GM12891 (cell line): ENCODE measurements around the gene CLCNKA.
A peak's percentile ranks its signal among the peaks of the same experiment; 100 is the strongest.

Source experiments
- DNase-seq: peaks from one replicate; pipeline ENCODE4 v3.0.0; 2011; ENCODE audit warnings: low spot score; ENCODE audit not compliant: insufficient read length
- FAIRE-seq: peaks from 2 replicates; lab custom pipeline; 2011; peaks lifted over from hg19 to GRCh38; lab: Jason Lieb, UNC
- PAX5 ChIP-seq: IDR thresholded peaks from 2 replicates; pipeline ENCODE4 v1.6.1; 2011; ENCODE audit warnings: low read length, moderate library complexity, mild to moderate bottlenecking; ENCODE audit not compliant: insufficient read depth, severe bottlenecking
- POLR2A ChIP-seq: IDR thresholded peaks from 2 replicates; pipeline ENCODE4 v1.6.1; 2011; ENCODE audit warnings: low read depth, low read length, control low read depth
- POLR2AphosphoS5 ChIP-seq: IDR thresholded peaks from 2 replicates; pipeline ENCODE4 v1.6.1; 2011; ENCODE audit warnings: low read depth, low read length, control low read depth
- POU2F2 ChIP-seq: IDR thresholded peaks from 2 replicates; pipeline ENCODE4 v1.6.1; 2011; ENCODE audit warnings: low read depth, mild to moderate bottlenecking, control low read depth, low read length, moderate library complexity
- SPI1 ChIP-seq: IDR thresholded peaks from 2 replicates; pipeline ENCODE4 v1.6.1; 2011; ENCODE audit warnings: low read depth, low read length, control low read depth
- TAF1 ChIP-seq: IDR thresholded peaks from 2 replicates; pipeline ENCODE4 v1.6.1; 2011; ENCODE audit warnings: low read depth, low read length, control low read depth

CLCNKA gene

GRCh38 chr1:16007671-16008341 lies 14.0 kb upstream of the CLCNKA start:
- FAIRE-seq (peak; percentile 41), DNase-seq (no peak)
- TF ChIP-seq TAF1 (no peak), SPI1 (no peak), POLR2A (no peak), POLR2AphosphoS5 (no peak), POU2F2 (no peak), PAX5 (no peak)

DNA sequence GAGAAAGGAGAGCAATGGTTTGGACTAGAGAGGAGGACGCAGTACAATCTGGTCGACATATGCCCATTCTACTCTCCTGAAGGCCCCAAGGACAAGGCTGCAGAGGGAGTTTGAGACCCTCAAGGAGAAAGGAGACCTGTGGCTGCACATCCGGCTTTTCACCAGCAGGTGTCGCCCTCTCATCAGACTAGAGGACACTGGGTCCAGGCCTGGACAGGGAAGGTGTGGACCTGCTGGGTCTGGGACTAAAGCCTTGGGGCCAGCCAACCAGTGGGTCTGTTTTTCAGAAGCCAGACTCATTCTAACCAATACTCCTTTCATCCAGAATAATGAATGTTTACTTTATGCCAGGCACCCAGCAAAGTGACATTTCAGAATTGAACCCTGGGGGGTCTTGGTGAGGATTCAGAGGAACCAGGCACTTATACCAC lies 12.8 kb upstream of the CLCNKA start:
- DNase-seq (no peak), FAIRE-seq (peak; percentile 91)
- TF ChIP-seq POLR2A = no peak
- TF ChIP-seq POU2F2 = no peak
- TF ChIP-seq POLR2AphosphoS5 = no peak
- no peak for TF ChIP-seq TAF1
- TF ChIP-seq SPI1 = no peak
- TF ChIP-seq PAX5 = no peak

DNA sequence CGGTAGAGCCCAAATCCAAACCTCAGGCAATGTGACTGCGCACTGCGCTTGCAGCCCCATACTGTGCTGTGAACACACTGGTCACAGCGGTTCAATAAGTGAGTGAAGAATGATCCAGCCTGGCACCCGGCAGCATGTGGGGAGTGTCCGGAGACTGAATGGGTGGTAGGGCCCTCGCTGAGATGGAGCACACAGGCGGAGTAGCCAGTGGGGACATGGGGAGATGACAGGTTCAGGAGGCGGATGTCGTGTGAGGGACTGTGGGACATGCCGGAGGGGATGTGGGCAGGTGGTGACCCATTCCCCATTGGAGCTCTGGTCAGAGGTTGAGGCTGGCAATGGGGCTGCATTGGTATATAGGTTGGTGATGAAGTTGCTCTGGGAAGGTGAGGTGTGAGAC lies 12.2 kb upstream of the CLCNKA start:
- TF ChIP-seq TAF1 = no peak
- no peak for TF ChIP-seq POLR2A
- TF ChIP-seq SPI1 = no peak
- TF ChIP-seq POU2F2 = no peak
- no peak for TF ChIP-seq POLR2AphosphoS5
- no peak for TF ChIP-seq PAX5
- FAIRE-seq = no peak
- no peak for DNase-seq

DNA sequence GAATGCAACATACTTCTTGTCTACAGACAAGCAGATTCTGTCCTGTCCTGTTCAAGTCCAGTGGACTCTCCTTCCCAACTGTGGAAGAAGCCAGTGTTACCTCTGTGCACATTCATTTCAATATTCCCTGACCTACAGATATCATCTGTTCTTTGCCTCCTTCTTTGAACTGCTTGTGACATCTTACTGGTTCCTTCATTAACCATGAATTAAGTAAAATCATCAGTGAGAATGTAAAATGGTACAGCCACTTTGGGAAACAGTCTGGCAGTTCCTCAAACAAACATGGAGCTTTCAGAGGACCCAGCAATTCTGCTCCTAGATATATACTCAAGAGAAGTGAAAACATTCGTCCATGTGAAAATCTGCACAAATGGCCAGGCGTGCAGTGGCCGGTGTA lies 11.0 kb upstream of the CLCNKA start:
- TF ChIP-seq TAF1 (no peak), SPI1 (no peak), POLR2AphosphoS5 (no peak), PAX5 (no peak), POU2F2 (no peak), POLR2A (no peak)
- FAIRE-seq (no peak), DNase-seq (no peak)

GRCh38 chr1:16011936-16012589 lies 9.8 kb upstream of the CLCNKA start:
- DNase-seq (no peak), FAIRE-seq (no peak)
- TF ChIP-seq TAF1 (no peak), POLR2A (no peak)

DNA sequence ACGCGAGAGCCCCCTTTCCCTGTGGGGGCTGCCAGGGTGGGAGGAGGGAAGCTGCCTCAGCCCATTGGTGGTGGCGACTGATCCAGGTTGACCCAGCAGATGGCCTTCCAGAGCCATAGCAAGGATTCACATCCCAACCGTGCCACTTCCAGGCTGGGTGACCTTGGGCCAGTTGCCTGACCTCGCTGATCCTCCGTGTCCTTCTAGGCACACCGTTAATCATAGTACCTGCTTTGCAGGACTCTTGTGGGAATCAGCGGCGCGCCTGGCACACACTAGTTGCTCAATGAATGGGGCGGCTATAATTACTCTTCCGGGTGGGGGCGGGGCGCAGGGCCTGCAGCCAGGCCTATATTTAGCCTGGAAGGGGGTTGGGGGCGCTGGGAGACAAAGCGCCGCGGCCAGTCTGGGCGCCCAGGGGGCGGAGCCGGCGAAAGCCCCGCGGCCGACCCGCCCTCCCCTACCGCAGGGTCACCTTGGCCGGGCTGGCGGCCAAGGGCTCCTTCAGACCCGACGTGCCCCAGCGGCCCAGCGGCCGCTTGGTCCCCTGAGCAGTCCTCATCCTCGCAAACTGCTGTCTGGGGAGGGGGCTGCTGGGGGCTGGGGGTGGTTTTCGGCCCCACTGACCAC lies 9.1 kb upstream of the CLCNKA start:
- FAIRE-seq = peak; percentile 91
- peak; percentile 60 for DNase-seq
- no peak for TF ChIP-seq POU2F2
- no peak for TF ChIP-seq POLR2AphosphoS5
- TF ChIP-seq POLR2A = no peak
- no peak for TF ChIP-seq SPI1
- TF ChIP-seq TAF1 = no peak
- no peak for TF ChIP-seq PAX5

DNA sequence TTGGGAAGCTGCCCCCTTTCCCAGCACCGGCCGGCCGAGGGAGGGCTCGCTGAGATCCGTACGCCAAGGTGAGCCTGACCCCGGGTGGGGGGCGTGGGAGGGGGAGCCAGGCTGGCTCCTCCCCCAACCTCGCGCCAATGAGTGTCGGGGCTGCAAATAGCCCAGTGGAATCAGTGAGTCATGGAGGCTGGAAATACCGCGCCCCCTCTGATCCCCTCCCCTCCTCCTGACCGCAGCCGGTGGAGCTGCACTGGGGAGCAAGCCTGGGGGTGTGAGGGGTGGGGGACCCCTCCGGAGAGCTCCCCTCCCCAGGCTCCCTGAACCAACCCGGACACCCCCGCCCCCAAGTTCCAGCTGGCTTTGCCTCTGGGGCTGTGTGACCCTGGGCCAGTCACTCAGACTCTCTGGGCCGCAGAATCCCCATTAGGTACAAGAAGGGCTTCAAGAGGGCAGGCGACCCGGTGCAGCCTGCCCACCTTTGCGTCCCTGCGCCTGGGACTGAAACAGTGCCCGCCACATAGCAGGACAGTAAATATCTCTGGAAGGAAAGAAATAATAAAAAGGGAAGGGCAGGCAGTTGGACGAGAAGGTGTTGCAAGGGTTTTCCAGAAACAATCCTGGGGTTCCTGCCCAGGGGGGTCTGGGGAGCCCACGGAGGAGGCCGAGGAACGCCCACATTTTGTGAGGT lies 8.5 kb upstream of the CLCNKA start:
- FAIRE-seq (no peak), DNase-seq (no peak)
- TF ChIP-seq POLR2AphosphoS5 (no peak), TAF1 (no peak), POLR2A (no peak), POU2F2 (no peak), SPI1 (no peak)

DNA sequence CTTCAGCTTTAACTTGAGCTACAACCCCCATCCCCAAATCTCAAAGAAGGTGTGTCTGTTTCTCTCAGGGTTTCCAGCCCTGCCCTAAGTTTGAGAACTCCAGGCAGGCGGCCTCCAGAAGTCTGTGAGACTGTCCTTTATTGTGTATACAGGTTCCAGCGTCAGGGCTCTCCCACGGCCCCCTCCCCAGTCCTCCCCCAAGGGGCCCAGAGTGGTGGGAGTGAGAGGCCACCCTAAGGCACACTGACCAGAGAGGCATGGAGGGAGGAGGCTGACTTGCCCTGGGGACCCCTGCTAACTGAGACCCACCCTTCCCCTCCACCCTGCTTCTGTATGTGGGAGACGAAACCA lies 8.0 kb upstream of the CLCNKA start:
- FAIRE-seq (no peak), DNase-seq (no peak)
- TF ChIP-seq POLR2A (no peak), SPI1 (no peak), PAX5 (no peak), TAF1 (no peak), POLR2AphosphoS5 (no peak), POU2F2 (no peak)

GRCh38 chr1:16014509-16015482 lies 7.0 kb upstream of the CLCNKA start:
- TF ChIP-seq POU2F2 = no peak
- no peak for TF ChIP-seq TAF1
- TF ChIP-seq PAX5 = peak; percentile 46
- FAIRE-seq = no peak

DNA sequence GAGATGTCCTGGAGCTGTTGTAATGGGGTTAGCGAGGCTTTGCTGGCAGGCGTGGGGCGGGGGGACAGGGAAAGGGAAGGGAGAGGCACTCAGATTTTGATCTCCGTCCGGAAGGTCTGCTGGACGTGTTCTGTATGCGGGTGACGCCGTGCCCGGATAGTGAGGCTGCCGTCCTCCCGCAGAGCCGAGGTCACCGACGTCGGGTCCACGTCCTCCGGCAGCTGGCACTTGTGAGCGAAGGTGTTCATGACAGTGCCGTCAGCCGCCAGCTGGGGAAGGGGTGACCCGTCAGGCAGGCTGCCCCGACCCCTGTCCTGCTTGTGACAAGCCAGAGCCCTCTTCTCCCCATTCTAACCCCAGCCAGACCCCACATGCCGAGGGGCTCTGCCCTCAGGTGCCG lies 6.3 kb upstream of the CLCNKA start:
- DNase-seq (no peak), FAIRE-seq (peak; percentile 16)
- TF ChIP-seq PAX5 (no peak), POU2F2 (no peak), POLR2AphosphoS5 (no peak), POLR2A (no peak), TAF1 (no peak), SPI1 (no peak)

More at GRCh38 chr1:16014509-16015482, 7.0 kb upstream of the CLCNKA start:
- DNase-seq = no peak
